SK-N-SH (cell line): ENCODE results near the gene HSPBP1. TPM values are rescaled to one million over a fixed set of nuclear protein-coding genes. Genes with fewer than 3 reads are reported as not detected.

Experiments used
- CTCF ChIA-PET: fragments of 300-600, 350-600 bp; formaldehyde crosslinking; extraction: SDS; loops from one replicate; lab custom pipeline; 2021; lab: Yijun Ruan, JAX
- POLR2A ChIA-PET: fragments of 350-600 bp; sonication (Branson Sonifier 250); formaldehyde crosslinking; extraction: SDS; loops from one replicate; lab custom pipeline; 2020; ENCODE audit warnings: antibody characterized with exemption, inconsistent platforms; lab: Yijun Ruan, JAX
- DNase-seq: peaks from one replicate; pipeline ENCODE4 v3.0.0; 2012
- H2AFZ ChIP-seq: fragments of 200-600 bp; sonication (generic); 2 replicates; pipeline ENCODE4 v1.8.1; 2016; ENCODE audit warnings: antibody characterized with exemption, mild to moderate bottlenecking, low read depth
- H3F3A ChIP-seq: fragments of 200-600 bp; sonication (generic); replicated peaks from 2 replicates; pipeline ENCODE3; 2016; ENCODE audit warnings: antibody characterized with exemption, mild to moderate bottlenecking; ENCODE audit not compliant: insufficient read depth
- H3K27ac ChIP-seq, 2 experiments: fragments of 200-500 bp in 1 of 2; fragments of 200-600 bp in 1 of 2; sonication (Bioruptor generic) in 1 of 2; sonication (generic), shearing (Covaris generic) in 1 of 2; 2 replicates each; pipeline versions ENCODE4 v1.5.1 to v1.6.1; 2014 to 2016; ENCODE audit warnings: low read depth in 2 of 2, inconsistent platforms in 1 of 2, low read length in 1 of 2, mild to moderate bottlenecking in 1 of 2, mixed read lengths in 1 of 2
- H3K27me3 ChIP-seq: fragments of 200-600 bp; sonication (generic), shearing (Covaris generic); 2 replicates; pipeline ENCODE4 v1.6.1; 2016; ENCODE audit warnings: mixed run types; ENCODE audit not compliant: insufficient read depth
- H3K36me3 ChIP-seq, 2 experiments: fragments of 200-500 bp in 1 of 2; fragments of 200-600 bp in 1 of 2; sonication (Bioruptor generic) in 1 of 2; sonication (generic) in 1 of 2; replicated peaks in 1 of 2; 2 replicates each; pipeline versions ENCODE3 to v1.5.1; 2014 to 2016; ENCODE audit warnings: low read length in 1 of 2, mild to moderate bottlenecking in 1 of 2; ENCODE audit not compliant: insufficient read depth in 2 of 2, control insufficient read depth in 1 of 2
- H3K4me1 ChIP-seq, 2 experiments: fragments of 200-500 bp in 1 of 2; fragments of 200-600 bp in 1 of 2; sonication (Bioruptor generic) in 1 of 2; sonication (generic), shearing (Covaris generic) in 1 of 2; 2 replicates each; pipeline versions ENCODE4 v1.5.1 to v1.6.1; 2014 to 2016; ENCODE audit warnings: low read depth in 1 of 2, low read length in 1 of 2, mixed run types in 1 of 2; ENCODE audit not compliant: insufficient read depth in 2 of 2, control insufficient read depth in 1 of 2
- H3K4me2 ChIP-seq: fragments of 200-600 bp; sonication (generic), shearing (Covaris generic); 2 replicates; pipeline ENCODE4 v1.6.1; 2017; ENCODE audit warnings: mixed run types
- H3K4me3 ChIP-seq, 2 experiments: fragments of 200-500 bp in 1 of 2; fragments of 200-600 bp in 1 of 2; sonication (Bioruptor generic) in 1 of 2; sonication (generic), shearing (Covaris generic) in 1 of 2; 2 replicates each; pipeline versions ENCODE4 v1.5.1 to v1.8.1; 2014 to 2016; ENCODE audit warnings: low read depth in 2 of 2, inconsistent platforms in 1 of 2, low read length in 1 of 2, mild to moderate bottlenecking in 1 of 2, mixed read lengths in 1 of 2, moderate library complexity in 1 of 2
- H3K79me2 ChIP-seq: fragments of 200-600 bp; sonication (generic); 2 replicates; pipeline ENCODE4 v1.8.1; 2017; ENCODE audit warnings: mild to moderate bottlenecking; ENCODE audit not compliant: insufficient read depth
- H3K9ac ChIP-seq: fragments of 200-600 bp; sonication (generic); 2 replicates; pipeline ENCODE4 v1.6.1; 2017; ENCODE audit warnings: mixed run types
- H3K9me2 ChIP-seq: fragments of 200-600 bp; sonication (generic); 2 replicates; pipeline ENCODE4 v1.6.1; 2017; ENCODE audit warnings: mixed run types
- H3K9me3 ChIP-seq: fragments of 200-600 bp; sonication (generic); 2 replicates; pipeline ENCODE4 v1.6.1; 2017; ENCODE audit warnings: mixed run types, mild to moderate bottlenecking, moderate library complexity
- H4K20me1 ChIP-seq: fragments of 200-600 bp; sonication (generic); 2 replicates; pipeline ENCODE4 v1.6.1; 2017; ENCODE audit warnings: mild to moderate bottlenecking, mixed run types; ENCODE audit not compliant: insufficient read depth
- CHD2 ChIP-seq: fragments of 150-350 bp; IDR thresholded peaks from 2 replicates; pipeline ENCODE4 v1.6.1; 2018; ENCODE audit warnings: low read length; ENCODE audit not compliant: partially characterized antibody
- CTCF ChIP-seq: fragments of 200-600 bp; sonication (generic); IDR thresholded peaks from 2 replicates; pipeline ENCODE4 v1.6.1; 2017; ENCODE audit warnings: antibody characterized with exemption, mild to moderate bottlenecking, moderate library complexity
- EP300 ChIP-seq, 2 experiments: IDR thresholded peaks; 2 replicates each; pipeline versions ENCODE4 v1.4.0 to v1.6.1; 2012; ENCODE audit warnings: borderline replicate concordance in 1 of 2, low read depth in 1 of 2, low read length in 1 of 2
- EZH2phosphoT487 ChIP-seq: fragments of 200-600 bp; sonication (generic); IDR thresholded peaks from 2 replicates; pipeline ENCODE4 v1.6.1; 2017; ENCODE audit warnings: low read depth, mixed run types, mild to moderate bottlenecking, antibody characterized with exemption, moderate library complexity, borderline replicate concordance
- FOSL2 ChIP-seq: IDR thresholded peaks from 2 replicates; pipeline ENCODE4 v1.4.0; 2012; ENCODE audit warnings: low read depth, mild to moderate bottlenecking, moderate library complexity, borderline replicate concordance
- GABPA ChIP-seq: IDR thresholded peaks from 2 replicates; pipeline ENCODE4 v1.4.0; 2012; ENCODE audit warnings: low read depth, mild to moderate bottlenecking
- GATA2 ChIP-seq: sonication (generic); formaldehyde crosslinking; IDR thresholded peaks from 2 replicates; pipeline ENCODE4 v1.5.0; 2020; ENCODE audit warnings: mild to moderate bottlenecking, missing genetic modification reagents
- JUND ChIP-seq: IDR thresholded peaks from 2 replicates; pipeline ENCODE4 v1.4.0; 2012
- MAX ChIP-seq: IDR thresholded peaks from 2 replicates; pipeline ENCODE4 v1.4.0; 2012; ENCODE audit warnings: low read depth
- MEF2A ChIP-seq: IDR thresholded peaks from 2 replicates; pipeline ENCODE4 v1.4.0; 2012; ENCODE audit warnings: low read depth, borderline replicate concordance
- MXI1 ChIP-seq: IDR thresholded peaks from 2 replicates; pipeline ENCODE4 v1.6.1; 2012; ENCODE audit warnings: mild to moderate bottlenecking, low read depth, low read length, improper control_type of control experiment
- NFIC ChIP-seq: IDR thresholded peaks from 2 replicates; pipeline ENCODE4 v1.4.0; 2012; ENCODE audit warnings: borderline replicate concordance
- NRF1 ChIP-seq: IDR thresholded peaks from 2 replicates; pipeline ENCODE4 v1.6.1; 2012; ENCODE audit warnings: low read depth, mild to moderate bottlenecking, low read length
- PBX3 ChIP-seq: IDR thresholded peaks from 2 replicates; pipeline ENCODE4; 2012
- RCOR1 ChIP-seq: fragments of 150-350 bp; IDR thresholded peaks from 2 replicates; pipeline ENCODE4 v1.6.1; 2017; ENCODE audit warnings: antibody characterized with exemption, low read length
- REST ChIP-seq: IDR thresholded peaks from 2 replicates; pipeline ENCODE4 v1.6.1; 2012; ENCODE audit warnings: mild to moderate bottlenecking, low read depth, low read length, moderate library complexity
- RXRA ChIP-seq: IDR thresholded peaks from 2 replicates; pipeline ENCODE4 v1.4.0; 2012; ENCODE audit warnings: low read depth, mild to moderate bottlenecking, borderline replicate concordance
- SIN3A ChIP-seq: IDR thresholded peaks from 2 replicates; pipeline ENCODE4 v1.6.1; 2012; ENCODE audit warnings: low read depth, mild to moderate bottlenecking, low read length, moderate library complexity, borderline replicate concordance
- SMC3 ChIP-seq: IDR thresholded peaks from 2 replicates; pipeline ENCODE4 v1.6.1; 2012; ENCODE audit warnings: low read depth, low read length, improper control_type of control experiment
- TAF1 ChIP-seq: IDR thresholded peaks from 2 replicates; pipeline ENCODE4 v1.6.1; 2012; ENCODE audit warnings: low read depth, mild to moderate bottlenecking, low read length, moderate library complexity, borderline replicate concordance
- TEAD4 ChIP-seq: IDR thresholded peaks from 2 replicates; pipeline ENCODE4 v1.4.0; 2012; ENCODE audit warnings: mild to moderate bottlenecking, borderline replicate concordance; ENCODE audit not compliant: insufficient read depth
- USF1 ChIP-seq: IDR thresholded peaks from 2 replicates; pipeline ENCODE4 v1.4.0; 2012; ENCODE audit warnings: low read depth, borderline replicate concordance
- YY1 ChIP-seq: IDR thresholded peaks from 2 replicates; pipeline ENCODE4 v1.4.0; 2012; ENCODE audit warnings: low read depth, mild to moderate bottlenecking
- WGBS: methylation state at CpG from one replicate; pipeline ENCODE4 v1.1.6; 2017; ENCODE audit warnings: low lambda C conversion rate; 5-methylcytosine and 5-hydroxymethylcytosine counted together
- polyA plus RNA-seq, 3 experiments: library from polyadenylated mRNA; depleted of rRNA; stranded (reverse); fragments of >200 nt; gene quantifications; 2 replicates each; pipeline ENCODE4 v1.2.3, GENCODE V29; 2012

The HSPBP1 gene
- polyA plus RNA-seq, 1 of the 3 experiments (the other 2 are of a cell fraction): 55.4 TPM

- no peak for TF ChIP-seq SMC3
These were observed 59.4 kb downstream of the HSPBP1 start (continued) for GRCh38 chr19:55220525-55220924.

GRCh38 chr19:55216461-55217198, 63.3 kb downstream of the HSPBP1 start:
- ChIA-PET CTCF (interaction anchor here (1.0 to 1.9 kb wide), 5 partner anchors 37 to 75 kb away, joined by 3 to 6 read pairs (median 4); partner anchors contain the start of gene SYT5), POLR2A (interaction anchor here (0.7 to 1.9 kb wide), 8 partner anchors 11 to 191 kb away, joined by 3 to 17 read pairs (median 3); partner anchors contain the start of genes KMT5C, PPP6R1, SYT5 and TMEM86B)
- Histone ChIP-seq H3F3A (peaks cover 13% of the 10 kb centered on the region), H3K27me3 (no peaks in the 10 kb centered on the region), H3K9ac (peak overlapping the region; percentile 22; the same call in 1 of the 2 replicates), H3K79me2 (no peaks in the 10 kb centered on the region), H3K27ac (peak overlapping the region; percentile 83 to 88), H3K36me3 (no peaks in the 10 kb centered on the region), H3K4me2 (peak overlapping the region; percentile 84), H3K4me1 (peaks cover 0 to 5% of the 10 kb centered on the region in 2 experiments; a peak in 1 of 4 replicates), H3K9me3 (no peaks in the 10 kb centered on the region), H2AFZ (no peak overlapping the region), H4K20me1 (no peaks in the 10 kb centered on the region), H3K4me3 (peak overlapping the region; percentile 59 to 66), H3K9me2 (no peaks in the 10 kb centered on the region)
- DNase-seq: peak; percentile 91
- whole genome bisulfite sequencing: under 1% methylated on average over 24 of the region's 36 CpGs
- peak; percentile 68 for TF ChIP-seq GABPA
- peak; percentile 76 for TF ChIP-seq RCOR1
- no peak for TF ChIP-seq TEAD4
- peak; percentile 87 for TF ChIP-seq PBX3
- TF ChIP-seq NFIC: peak; percentile 84
- TF ChIP-seq EZH2phosphoT487: no peak
- TF ChIP-seq MXI1: peak; percentile 95
- no peak for TF ChIP-seq CTCF
- peak; percentile 89 for TF ChIP-seq RXRA
- peak; percentile 99 for TF ChIP-seq FOSL2
- peak; percentile 79; the same call in 1 of the 2 replicates for TF ChIP-seq YY1
- TF ChIP-seq EP300 (IDR thresholded peaks at IDR 0.05; ENCODE audit: borderline replicate concordance in 1 of 2, low read depth in 1 of 2, low read length in 1 of 2): peak; percentile 64 to 81; a peak in 3 of 4 replicates
- TF ChIP-seq MAX: peak; percentile 92
- peak; percentile 67 for TF ChIP-seq GATA2 (CRISPR knock-in tag)
- peak; percentile 71; the same call in 1 of the 2 replicates for TF ChIP-seq MEF2A
- TF ChIP-seq SIN3A: peak; percentile 96
- peak; percentile 35; the same call in 1 of the 2 replicates for TF ChIP-seq SMC3
- TF ChIP-seq TAF1: peak; percentile 42; the same call in 1 of the 2 replicates
- TF ChIP-seq NRF1: no peak
- peak; percentile 88 for TF ChIP-seq CHD2
- no peak for TF ChIP-seq USF1
- TF ChIP-seq JUND: peak; percentile 100
- peak; percentile 99 for TF ChIP-seq REST
